ENCODE results near the gene IQSEC3. TPM values are rescaled to one million over a fixed set of nuclear protein-coding genes. Genes with fewer than 3 reads are reported as not detected.

Gene IQSEC3
- total and polyA plus RNA-seq, 4 donors, result 0.29 to 7.5 (median 1.5) TPM

GRCh38 chr12:164207-164606, 97.6 kb downstream of the IQSEC3 start:
- no peaks in the 10 kb centered on the region for H3K4me1 ChIP-seq (ENCODE audit: control insufficient read depth in 5 of 5, insufficient read depth in 5 of 5, low read length in 5 of 5)
- no peak for TF ChIP-seq CTCF (IDR thresholded peaks at IDR 0.05; ENCODE audit: control extremely low read depth, extremely low read depth)
- no peaks in the 10 kb centered on the region for H3K36me3 ChIP-seq (ENCODE audit: control insufficient read depth in 4 of 4, insufficient read depth in 4 of 4, low read length in 4 of 4)
- H3K9me3 ChIP-seq (ENCODE audit: control insufficient read depth in 4 of 4, insufficient read depth in 3 of 4, low read length in 3 of 4), result no peaks in the 10 kb centered on the region
- DNase-seq (peak in 2 of 3 donors; percentile 45 to 46), ATAC-seq (ENCODE audit: insufficient read depth, low FRiP score) (no peak)
- H3K9ac ChIP-seq (ENCODE audit: insufficient read depth in 1 of 2, low read length in 2 of 2), result no peak overlapping the region
- no peaks in the 10 kb centered on the region for H3K27me3 ChIP-seq (ENCODE audit: control insufficient read depth in 3 of 3, insufficient read depth in 3 of 3, low read length in 2 of 3)
- no peak overlapping the region for H3K4me3 ChIP-seq
- 75 to 90% methylated on average over 7 of the region's 7 CpGs for WGBS, 2 donors
- no peak overlapping the region for H3K27ac ChIP-seq (ENCODE audit: low read depth in 1 of 2, low read length in 1 of 2)

DNA sequence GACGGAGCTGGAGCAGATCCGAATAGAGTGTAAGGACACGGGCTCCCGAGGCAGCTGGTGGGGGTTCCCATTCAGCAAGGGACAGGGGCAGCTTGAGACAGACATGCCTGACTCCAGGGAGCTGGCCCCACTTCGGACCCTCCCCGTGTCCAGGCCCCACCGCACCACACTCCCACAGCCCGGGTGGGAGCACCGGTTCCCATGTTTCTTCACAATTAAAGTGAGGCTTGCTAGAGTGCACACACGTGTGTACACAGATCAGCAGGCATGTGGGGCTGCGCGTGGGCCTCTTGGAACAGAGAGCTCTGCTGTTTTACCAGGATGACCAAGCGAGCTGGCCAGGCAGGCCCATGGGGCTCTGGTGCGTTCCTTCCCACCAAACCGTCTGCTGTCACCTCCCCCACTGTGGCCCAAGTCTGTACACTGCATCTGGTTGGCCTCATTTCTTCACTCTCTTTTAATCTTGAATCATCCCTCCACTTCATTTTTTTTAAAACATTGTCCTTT, 99.3 kb downstream of the IQSEC3 start:
- Histone ChIP-seq H3K9ac (ENCODE audit: insufficient read depth in 1 of 2, low read length in 2 of 2) (no peak overlapping the region), H3K27ac (ENCODE audit: low read depth in 1 of 2, low read length in 1 of 2) (no peak overlapping the region), H3K27me3 (ENCODE audit: control insufficient read depth in 3 of 3, insufficient read depth in 3 of 3, low read length in 2 of 3) (no peaks in the 10 kb centered on the region), H3K4me1 (ENCODE audit: control insufficient read depth in 5 of 5, insufficient read depth in 5 of 5, low read length in 5 of 5) (peaks cover 0 to 3% (median 0%) of the 10 kb centered on the region in 5 donors), H3K36me3 (ENCODE audit: control insufficient read depth in 4 of 4, insufficient read depth in 4 of 4, low read length in 4 of 4) (no peaks in the 10 kb centered on the region), H3K9me3 (ENCODE audit: control insufficient read depth in 4 of 4, insufficient read depth in 3 of 4, low read length in 3 of 4) (no peaks in the 10 kb centered on the region), H3K4me3 (no peak overlapping the region)
- no peak for TF ChIP-seq CTCF (IDR thresholded peaks at IDR 0.05; ENCODE audit: control extremely low read depth, extremely low read depth)
- WGBS, 2 donors, result 93 to 96% methylated on average over 15 of the region's 15 CpGs
- DNase-seq (no peak), ATAC-seq (ENCODE audit: insufficient read depth, low FRiP score) (no peak)

DNA sequence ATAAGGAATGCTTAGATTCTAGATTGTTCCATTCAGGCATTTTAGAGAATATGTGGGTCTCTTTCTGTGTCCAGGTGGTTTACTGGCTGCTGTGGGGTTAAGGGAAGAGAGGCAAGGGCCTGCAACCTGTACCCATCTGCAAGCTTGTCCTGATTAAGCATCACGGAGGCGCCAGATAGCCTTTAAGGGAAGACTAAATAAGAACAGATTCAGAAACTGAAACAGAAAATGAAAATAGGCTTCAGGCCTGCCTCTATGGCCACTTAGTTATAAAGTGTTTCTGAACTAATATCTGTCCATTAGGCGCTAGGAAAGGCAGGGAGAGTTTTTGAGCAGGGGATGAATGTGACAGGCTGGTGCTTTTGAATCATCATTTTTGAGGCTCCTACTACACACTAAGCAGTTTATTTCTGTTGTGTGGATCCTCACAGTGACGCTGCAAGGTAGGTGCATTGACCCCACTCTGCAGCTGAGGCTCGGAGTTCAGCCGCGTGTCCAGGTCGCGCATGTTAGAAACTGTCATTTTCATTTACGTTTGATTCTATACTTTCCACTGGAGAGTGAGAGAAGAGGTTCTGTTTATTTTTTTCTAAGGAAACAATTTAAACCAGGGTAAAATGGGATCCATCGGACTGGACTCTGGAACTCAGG, 100.0 kb downstream of the IQSEC3 start:
- no peak overlapping the region for H3K9ac ChIP-seq (ENCODE audit: insufficient read depth in 1 of 2, low read length in 2 of 2)
- no peak for TF ChIP-seq CTCF (IDR thresholded peaks at IDR 0.05; ENCODE audit: control extremely low read depth, extremely low read depth)
- H3K9me3 ChIP-seq (ENCODE audit: control insufficient read depth in 4 of 4, insufficient read depth in 3 of 4, low read length in 3 of 4), result no peaks in the 10 kb centered on the region
- WGBS, 2 donors, result 85 to 94% methylated on average over 11 of the region's 11 CpGs
- ATAC-seq (ENCODE audit: insufficient read depth, low FRiP score) (no peak), DNase-seq (no peak)
- H3K4me3 ChIP-seq, result no peak overlapping the region
- H3K27me3 ChIP-seq (ENCODE audit: control insufficient read depth in 3 of 3, insufficient read depth in 3 of 3, low read length in 2 of 3), result no peaks in the 10 kb centered on the region
- no peaks in the 10 kb centered on the region for H3K36me3 ChIP-seq (ENCODE audit: control insufficient read depth in 4 of 4, insufficient read depth in 4 of 4, low read length in 4 of 4)
- H3K4me1 ChIP-seq (ENCODE audit: control insufficient read depth in 5 of 5, insufficient read depth in 5 of 5, low read length in 5 of 5), result peaks cover 0 to 3% (median 0%) of the 10 kb centered on the region in 5 donors
- H3K27ac ChIP-seq (ENCODE audit: low read depth in 1 of 2, low read length in 1 of 2), result no peak overlapping the region
